IMR-90 (cell line): ENCODE results near the gene KLHL33. TPM values are rescaled to one million over a fixed set of nuclear protein-coding genes. Genes with fewer than 3 reads are reported as not detected.

Experiments
- ATAC-seq: fragments of 200-7000 bp; cut with Tn5 transposase; 2 replicates; pipeline ENCODE4 v1.9.1; 2020; ENCODE audit warnings: low read depth, mild to moderate bottlenecking, moderate library complexity
- BruUV-seq: library from RNA; stranded (reverse); fragments of 400-500 nt; replicated peaks from 2 replicates; lab custom pipeline; 2021; lab: Mats Ljungman, UMichigan
- CTCF ChIA-PET: fragments of 300-600 bp; formaldehyde crosslinking; extraction: SDS; loops from one replicate; lab custom pipeline; 2021; ENCODE audit warnings: antibody characterized with exemption; lab: Yijun Ruan, JAX
- POLR2A ChIA-PET: fragments of 300-600 bp; sonication (Branson Sonifier 250); formaldehyde crosslinking; loops from one replicate; lab custom pipeline; 2022; ENCODE audit warnings: antibody characterized with exemption; ENCODE audit not compliant: unreplicated experiment; lab: Charles Lee
- DNase-seq: peaks from one replicate; pipeline ENCODE4 v3.0.0; 2013
- H2AFZ ChIP-seq: replicated peaks from 2 replicates; pipeline ENCODE3; 2013; ENCODE audit warnings: low read length, mild to moderate bottlenecking; ENCODE audit not compliant: poor library complexity
- H2AK5ac ChIP-seq: 2 replicates; pipeline ENCODE4 v1.6.1; 2013; ENCODE audit warnings: low read depth, low read length, inconsistent platforms
- H2AK9ac ChIP-seq: replicated peaks from 2 replicates; pipeline ENCODE3; 2013; ENCODE audit warnings: mild to moderate bottlenecking, low read depth, low read length, moderate library complexity; ENCODE audit not compliant: poor library complexity
- H2BK120ac ChIP-seq: 2 replicates; pipeline ENCODE4 v1.6.1; 2013; ENCODE audit warnings: low read depth, low read length, inconsistent platforms
- H2BK15ac ChIP-seq: 3 replicates; pipeline ENCODE4 v1.6.1; 2013; ENCODE audit warnings: low read depth, low read length, inconsistent platforms
- H2BK20ac ChIP-seq: 2 replicates; pipeline ENCODE4 v1.6.1; 2013; ENCODE audit warnings: low read depth, mild to moderate bottlenecking, inconsistent platforms, low read length, moderate library complexity
- H2BK5ac ChIP-seq: 2 replicates; pipeline ENCODE4 v1.6.1; 2013; ENCODE audit warnings: mild to moderate bottlenecking, low read depth, low read length, inconsistent platforms; ENCODE audit not compliant: poor library complexity, severe bottlenecking
- H3K14ac ChIP-seq: replicated peaks from 2 replicates; pipeline ENCODE4 v1.6.1; 2013; ENCODE audit warnings: low read depth, low read length, inconsistent platforms
- H3K18ac ChIP-seq: 2 replicates; pipeline ENCODE4 v1.6.1; 2013; ENCODE audit warnings: low read depth, low read length, control low read depth
- H3K23ac ChIP-seq: 2 replicates; pipeline ENCODE4 v1.6.1; 2013; ENCODE audit warnings: low read depth, low read length, inconsistent platforms
- H3K27ac ChIP-seq: 2 replicates; pipeline ENCODE4 v1.5.1; 2013; ENCODE audit warnings: mild to moderate bottlenecking, control low read depth, low read length; ENCODE audit not compliant: insufficient read depth
- H3K27me3 ChIP-seq: 2 replicates; pipeline ENCODE4 v1.6.1; 2013; ENCODE audit warnings: low read length; ENCODE audit not compliant: control insufficient read depth, insufficient read depth
- H3K36me3 ChIP-seq: 2 replicates; pipeline ENCODE4 v1.6.1; 2013; ENCODE audit warnings: low read length, mixed read lengths; ENCODE audit not compliant: control insufficient read depth, insufficient read depth
- H3K4ac ChIP-seq: 2 replicates; pipeline ENCODE4 v1.6.1; 2013; ENCODE audit warnings: low read depth, low read length, inconsistent platforms
- H3K4me1 ChIP-seq: 2 replicates; pipeline ENCODE4 v1.6.1; 2013; ENCODE audit warnings: low read length, mixed read lengths; ENCODE audit not compliant: control insufficient read depth, insufficient read depth
- H3K4me2 ChIP-seq: 2 replicates; pipeline ENCODE4 v1.6.1; 2013; ENCODE audit warnings: low read depth, mild to moderate bottlenecking, control low read depth, low read length, moderate library complexity
- H3K4me3 ChIP-seq: 2 replicates; pipeline ENCODE4 v1.5.1; 2013; ENCODE audit warnings: low read depth, mild to moderate bottlenecking, control low read depth, low read length, moderate library complexity; ENCODE audit not compliant: insufficient read depth
- H3K56ac ChIP-seq: 2 replicates; pipeline ENCODE4 v1.6.1; 2013; ENCODE audit warnings: low read length, inconsistent platforms; ENCODE audit not compliant: insufficient read depth; ENCODE audit errors: extremely low read depth
- H3K79me1 ChIP-seq, 2 experiments: 2 replicates each; pipeline ENCODE4 v1.6.1; 2013; ENCODE audit warnings: low read length in 2 of 2, inconsistent platforms in 1 of 2, low read depth in 1 of 2
- H3K9ac ChIP-seq: 2 replicates; pipeline ENCODE4 v1.6.1; 2013; ENCODE audit warnings: low read depth, low read length, control low read depth
- H3K9me1 ChIP-seq: 2 replicates; pipeline ENCODE4 v1.6.1; 2013; ENCODE audit warnings: low read length, inconsistent platforms; ENCODE audit not compliant: insufficient read depth
- H3K9me3 ChIP-seq: 2 replicates; pipeline ENCODE4 v1.6.1; 2013; ENCODE audit warnings: low read length; ENCODE audit not compliant: control insufficient read depth, insufficient read depth
- H4K20me1 ChIP-seq: 2 replicates; pipeline ENCODE4 v1.6.1; 2013; ENCODE audit warnings: low read length, inconsistent platforms; ENCODE audit not compliant: insufficient read depth
- H4K5ac ChIP-seq: 2 replicates; pipeline ENCODE4 v1.6.1; 2013; ENCODE audit warnings: mild to moderate bottlenecking, low read depth, low read length, control low read depth
- H4K8ac ChIP-seq, 2 experiments: 2 replicates each; pipeline ENCODE4 v1.6.1; 2013; ENCODE audit warnings: low read depth in 2 of 2, low read length in 2 of 2, control low read depth in 1 of 2, inconsistent platforms in 1 of 2
- H4K91ac ChIP-seq: 2 replicates; pipeline ENCODE4 v1.6.1; 2013; ENCODE audit warnings: low read depth, low read length, inconsistent platforms; ENCODE audit not compliant: insufficient read depth
- CEBPB ChIP-seq: IDR thresholded peaks from 2 replicates; pipeline ENCODE4 v1.6.1; 2012; ENCODE audit warnings: low read depth, low read length, improper control_type of control experiment
- ELK1 ChIP-seq: fragments of 150-350 bp; IDR thresholded peaks from 2 replicates; pipeline ENCODE4 v1.6.1; 2016; ENCODE audit warnings: low read depth, mild to moderate bottlenecking, low read length, moderate library complexity, borderline replicate concordance
- MXI1 ChIP-seq: IDR thresholded peaks from 2 replicates; pipeline ENCODE4 v1.6.1; 2012; ENCODE audit warnings: low read depth, mild to moderate bottlenecking, low read length, moderate library complexity, borderline replicate concordance
- POLR2A ChIP-seq: IDR thresholded peaks from 2 replicates; pipeline ENCODE4 v1.6.1; 2012; ENCODE audit warnings: mild to moderate bottlenecking, low read depth, low read length
- RAD21 ChIP-seq: IDR thresholded peaks from 2 replicates; pipeline ENCODE4 v1.6.1; 2012; ENCODE audit warnings: low read length, improper control_type of control experiment
- RCOR1 ChIP-seq: IDR thresholded peaks from 2 replicates; pipeline ENCODE4 v1.6.1; 2012; ENCODE audit warnings: mild to moderate bottlenecking, low read length, improper control_type of control experiment; ENCODE audit not compliant: insufficient replicate concordance
- WGBS, 2 experiments: methylation state at CpG; one replicate each; pipeline versions ENCODE4 v1.1.5 to v1.1.7; 2013; ENCODE audit warnings: missing lambda C conversion rate in 2 of 2; ENCODE audit not compliant: insufficient read length in 1 of 2; ENCODE audit errors: extremely low coverage in 2 of 2; 5-methylcytosine and 5-hydroxymethylcytosine counted together
- dilution Hi-C: fragments of 300-500 bp; cut with HindIII; formaldehyde crosslinking; loops from one replicate; pipeline ENCODE4 v1.14.3; 2018; ENCODE audit warnings: low sequenced_read_pairs; ENCODE audit not compliant: unreplicated experiment
- in situ Hi-C: fragments of 300-500 bp; cut with MboI; formaldehyde crosslinking; loops from 3 replicates; pipeline ENCODE4 v1.14.3; 2019; ENCODE audit warnings: low sequenced_read_pairs, inconsistent platforms, mixed read lengths
- intact Hi-C: fragments of 100-400 bp; cut with micrococcal nuclease; formaldehyde crosslinking; loops from 2 replicates; pipeline ENCODE4 v1.10.0; 2022
- polyA plus RNA-seq, 3 experiments: library from polyadenylated mRNA; depleted of rRNA; stranded (reverse); fragments of >200 nt; gene quantifications; 2 replicates each; pipeline ENCODE4 v1.2.3, GENCODE V29; 2012; ENCODE audit warnings: low replicate concordance in 1 of 3
- total RNA-seq: library from RNA; depleted of rRNA; stranded (reverse); fragments of >200 nt; gene quantifications from 2 replicates; pipeline ENCODE4 v1.2.3, GENCODE V29; 2012

KLHL33 gene
- total and polyA plus RNA-seq, 2 of the 4 experiments (the other 2 are of a cell fraction), result under 0.01 to 0.03 TPM

GRCh38 chr14:20424851-20425250, 11.1 kb downstream of the KLHL33 start:
- H3K18ac ChIP-seq, result no peak overlapping the region
- H2AFZ ChIP-seq, result no peak overlapping the region
- H3K36me3 ChIP-seq, result no peaks in the 10 kb centered on the region
- in situ Hi-C loops, result no loop called here
- no peak for TF ChIP-seq ELK1
- TF ChIP-seq POLR2A, result no peak
- TF ChIP-seq RAD21, result no peak
- TF ChIP-seq RCOR1, result no peak
- TF ChIP-seq CEBPB, result no peak
- no peak for TF ChIP-seq MXI1
- no peak overlapping the region for H2AK5ac ChIP-seq
- H3K79me1 ChIP-seq, result no peaks in the 10 kb centered on the region
- intact Hi-C loops, result no loop called here
- H3K9me1 ChIP-seq, result no peaks in the 10 kb centered on the region
- H4K91ac ChIP-seq, result no peak overlapping the region
- H3K4me2 ChIP-seq, result no peak overlapping the region
- H3K4me1 ChIP-seq, result 0 out of 2 replicates have a peak, but pooled peaks cover 2% of the 10 kb centered on the region
- peaks cover 1% of the 10 kb centered on the region for H3K27me3 ChIP-seq
- H3K9me3 ChIP-seq, result no peaks in the 10 kb centered on the region
- H3K27ac ChIP-seq, result no peak overlapping the region
- dilution Hi-C loops, result no loop called here
- no peak overlapping the region for H3K9ac ChIP-seq
- H2BK120ac ChIP-seq, result no peak overlapping the region
- no CpG with 5 or more reads among the region's 2 CpGs for WGBS, 2 experiments
- H2AK9ac ChIP-seq, result no peak overlapping the region
- DNase-seq, result no peak
- H3K23ac ChIP-seq, result no peak overlapping the region
- H3K14ac ChIP-seq, result no peak overlapping the region
- POLR2A ChIA-PET, result no interaction called here
- no peak for ATAC-seq
- H2BK15ac ChIP-seq, result no peak overlapping the region
- no peak overlapping the region for H2BK5ac ChIP-seq
- no TSS peak for BruUV-seq
- H3K4me3 ChIP-seq, result no peak overlapping the region
- H4K5ac ChIP-seq, result no peak overlapping the region
- H4K20me1 ChIP-seq, result no peaks in the 10 kb centered on the region
- no peak overlapping the region for H2BK20ac ChIP-seq
- H3K4ac ChIP-seq, result no peak overlapping the region
- H3K56ac ChIP-seq, result no peak overlapping the region
- CTCF ChIA-PET, result interaction anchor here (0.6 to 2.3 kb wide), 2 partner anchors 9 to 590 kb away, joined by 3 to 12 read pairs; no protein-coding TSS in a partner anchor
- no peak overlapping the region for H4K8ac ChIP-seq
